GM10847 (cell line): ENCODE results near the gene IRF3.

Experiments used
- POLR2A ChIP-seq: IDR thresholded peaks from 2 replicates; pipeline ENCODE4 v1.6.1; 2011; ENCODE audit not compliant: insufficient read length; ENCODE audit errors: extremely low read depth

IRF3 gene

GRCh38 chr19:49660338-49660961, 5.2 kb downstream of the IRF3 start:
- no peak for TF ChIP-seq POLR2A

GRCh38 chr19:49658566-49659442, 6.9 kb downstream of the IRF3 start:
- peak; percentile 8 for TF ChIP-seq POLR2A

GRCh38 chr19:49658139-49658517, 7.5 kb downstream of the IRF3 start:
- TF ChIP-seq POLR2A, result no peak

GRCh38 chr19:49657493-49658138, 8.0 kb downstream of the IRF3 start:
- TF ChIP-seq POLR2A, result no peak

GRCh38 chr19:49656456-49657109, 9.1 kb downstream of the IRF3 start:
- no peak for TF ChIP-seq POLR2A

GRCh38 chr19:49655570-49656455, 9.8 kb downstream of the IRF3 start:
- TF ChIP-seq POLR2A, result no peak

GRCh38 chr19:49654581-49654980, 11.1 kb downstream of the IRF3 start:
- TF ChIP-seq POLR2A, result no peak

GRCh38 chr19:49653466-49653806, 12.2 kb downstream of the IRF3 start:
- TF ChIP-seq POLR2A, result no peak

- TF ChIP-seq POLR2A, result no peak
Measured at GRCh38 chr19:49652551-49653465, 12.8 kb downstream of the IRF3 start.

GRCh38 chr19:49651820-49652550, 13.7 kb downstream of the IRF3 start:
- TF ChIP-seq POLR2A, result no peak

GRCh38 chr19:49651029-49651819, 14.4 kb downstream of the IRF3 start:
- TF ChIP-seq POLR2A, result no peak

GRCh38 chr19:49646586-49646985, 19.1 kb downstream of the IRF3 start:
- no peak for TF ChIP-seq POLR2A
